Measurements from ENCODE around the gene MCM9. TPM values are rescaled to one million over a fixed set of nuclear protein-coding genes. Genes with fewer than 3 reads are reported as not detected.

Gene MCM9
- total and polyA plus RNA-seq, 2 of the 4 experiments (the other 2 are of a cell fraction), result 3.5 to 7.2 TPM

GRCh38 chr6:118895261-118895560, 39.7 kb downstream of the MCM9 start:
- Histone ChIP-seq H3K23ac (ENCODE audit: low read depth, low read length) (no peak overlapping the region), H3K9ac (ENCODE audit: low read depth, low read length) (peak overlapping the region; percentile 82), H3K4me3 (ENCODE audit: insufficient read depth, low read depth, low read length) (peak overlapping the region; percentile 79), H3K27ac (ENCODE audit: insufficient read depth, low read length) (peak overlapping the region; percentile 57), H3K18ac (ENCODE audit: low read depth, low read length) (no peak overlapping the region), H3K36me3 (ENCODE audit: control insufficient read depth, insufficient read depth, low read length) (peaks cover 3% of the 10 kb centered on the region; the same call in 1 of the 2 replicates), H4K91ac (ENCODE audit: insufficient read depth, low read depth, low read length) (no peak overlapping the region), H2BK5ac (ENCODE audit: low read depth, low read length, poor library complexity, severe bottlenecking) (peak overlapping the region; percentile 85), H2BK15ac (ENCODE audit: low read depth, low read length) (no peak overlapping the region), H2AK5ac (ENCODE audit: low read depth, low read length) (no peak overlapping the region), H4K8ac (ENCODE audit: low read depth in 2 of 2, low read length in 2 of 2) (peak overlapping the region in 1 of 2 experiments; percentile 76; a peak in 2 of 4 replicates), H2BK120ac (ENCODE audit: low read depth, low read length) (no peak overlapping the region), H3K9me3 (ENCODE audit: control insufficient read depth, insufficient read depth, low read length) (no peaks in the 10 kb centered on the region), H3K4me1 (ENCODE audit: control insufficient read depth, insufficient read depth, low read length) (peaks cover 2% of the 10 kb centered on the region; the same call in 1 of the 2 replicates), H3K79me1 (ENCODE audit: low read depth in 1 of 2, low read length in 2 of 2) (peaks cover 30 to 51% of the 10 kb centered on the region in 2 experiments), H3K4ac (ENCODE audit: low read depth, low read length) (no peak overlapping the region; the same call in 1 of the 2 replicates), H3K27me3 (ENCODE audit: control insufficient read depth, insufficient read depth, low read length) (no peaks in the 10 kb centered on the region), H2AFZ (replicated peaks; ENCODE audit: low read length, poor library complexity) (peak overlapping the region; percentile 87), H4K20me1 (ENCODE audit: insufficient read depth, low read length) (no peaks in the 10 kb centered on the region), H3K4me2 (ENCODE audit: low read depth, low read length) (peak overlapping the region; percentile 88), H4K5ac (ENCODE audit: low read depth, low read length) (no peak overlapping the region; the same call in 1 of the 2 replicates), H2AK9ac (replicated peaks; ENCODE audit: low read depth, low read length, poor library complexity) (peak overlapping the region; percentile 82), H2BK20ac (ENCODE audit: low read depth, low read length) (no peak overlapping the region), H3K9me1 (ENCODE audit: insufficient read depth, low read length) (peaks cover 5% of the 10 kb centered on the region; the same call in 1 of the 2 replicates), H3K56ac (ENCODE audit: extremely low read depth, insufficient read depth, low read length) (0 out of 2 replicates have a peak overlapping the region, but pooled peaks have one; percentile 26), H3K14ac (replicated peaks; ENCODE audit: low read depth, low read length) (no peak overlapping the region; the same call in 1 of the 2 replicates)
- WGBS, 2 experiments (ENCODE audit: extremely low coverage in 2 of 2, insufficient read length in 1 of 2), result no CpG with 5 or more reads among the region's 11 CpGs
- CTCF ChIA-PET, result interaction anchor here (0.6 kb wide), 1 partner anchor 675 kb away, joined by 3 read pairs; no protein-coding TSS in a partner anchor
- POLR2A ChIA-PET (ENCODE audit: unreplicated experiment), result no interaction called here
- in situ Hi-C loops (cut with MboI; ENCODE audit: low sequenced_read_pairs) (no loop called here), intact Hi-C loops (cut with micrococcal nuclease) (loop anchor here (5.0 to 10.0 kb wide), 2 partner anchors 340 to 613 kb away; no protein-coding TSS in a partner anchor), dilution Hi-C loops (cut with HindIII; ENCODE audit: low sequenced_read_pairs, unreplicated experiment) (no loop called here)
- DNase-seq (no peak), ATAC-seq (ENCODE audit: low read depth) (no peak)
- TF ChIP-seq POLR2A (IDR thresholded peaks at IDR 0.05; ENCODE audit: low read depth, low read length) (peak; percentile 49; the same call in 1 of the 2 replicates), MAFK (IDR thresholded peaks at IDR 0.05; ENCODE audit: low read depth, low read length) (no peak)
- BruUV-seq (replicated peaks), result no TSS peak

All from IMR-90 (cell line).